ENCODE data around the gene ANKRD23. TPM values are rescaled to one million over a fixed set of nuclear protein-coding genes. Genes with fewer than 3 reads are reported as not detected.
A peak's percentile ranks its signal among the peaks of the same experiment; 100 is the strongest.

ANKRD23 gene
- total and polyA plus RNA-seq, 10 donors, result 2.4 to 19.8 (median 5.9) TPM

GRCh38 chr2:96853321-96853720 is 9.5 kb upstream of the ANKRD23 start:
- no peaks in the 10 kb centered on the region for H3K27me3 ChIP-seq (replicated peaks in 1 of 7)
- TF ChIP-seq POLR2AphosphoS5 (IDR thresholded peaks at IDR 0.05) (peak in 1 of 3 donors; percentile 34), CTCF (IDR thresholded peaks at IDR 0.05 in 8 of 11, conservative IDR thresholded peaks at IDR 0.05 in 3 of 11) (no peak), POLR2A (IDR thresholded peaks at IDR 0.05) (no peak)
- 95 to 98% (median 96%) methylated on average over 15 of the region's 15 CpGs for WGBS, 5 donors
- no peak overlapping the region for H3K27ac ChIP-seq
- peaks cover 10 to 42% (median 22%) of the 10 kb centered on the region in 6 donors for H3K4me1 ChIP-seq
- H3K9me3 ChIP-seq, result no peaks in the 10 kb centered on the region
- intact Hi-C loops (cut with DNase I; ENCODE audit: low total_unique reads), result no loop called here
- no peak for DNase-seq
- peaks cover 0 to 65% (median 54%) of the 10 kb centered on the region in 6 donors for H3K36me3 ChIP-seq
- no peak overlapping the region for H3K4me3 ChIP-seq

GRCh38 chr2:96852667-96853066 is 8.8 kb upstream of the ANKRD23 start:
- H3K4me3 ChIP-seq, result no peak overlapping the region
- H3K27me3 ChIP-seq (replicated peaks in 1 of 7), result no peaks in the 10 kb centered on the region
- WGBS, 5 donors, result 92 to 97% (median 94%) methylated on average over 6 of the region's 6 CpGs
- intact Hi-C loops (cut with DNase I; ENCODE audit: low total_unique reads), result no loop called here
- H3K27ac ChIP-seq, result no peak overlapping the region
- H3K36me3 ChIP-seq, result peaks cover 0 to 71% (median 60%) of the 10 kb centered on the region in 6 donors
- no peaks in the 10 kb centered on the region for H3K9me3 ChIP-seq
- H3K4me1 ChIP-seq, result peaks cover 10 to 46% (median 20%) of the 10 kb centered on the region in 6 donors
- DNase-seq, result no peak
- TF ChIP-seq POLR2AphosphoS5 (IDR thresholded peaks at IDR 0.05) (no peak), POLR2A (IDR thresholded peaks at IDR 0.05) (no peak)

GRCh38 chr2:96848264-96848663 is 4.4 kb upstream of the ANKRD23 start:
- Histone ChIP-seq H3K27ac (peak overlapping the region in 3 of 8 donors; percentile 1 to 22 (median 3)), H3K4me1 (peaks cover 0 to 16% (median 2%) of the 10 kb centered on the region in 6 donors), H3K36me3 (peaks cover 0 to 90% (median 64%) of the 10 kb centered on the region in 6 donors), H3K27me3 (replicated peaks in 1 of 7) (no peaks in the 10 kb centered on the region), H3K9me3 (no peaks in the 10 kb centered on the region), H3K4me3 (no peak overlapping the region)
- no peak for TF ChIP-seq POLR2A (IDR thresholded peaks at IDR 0.05)
- peak in 2 of 3 donors; percentile 7 to 33 for TF ChIP-seq POLR2AphosphoS5 (IDR thresholded peaks at IDR 0.05)
- no peak for TF ChIP-seq CTCF (IDR thresholded peaks at IDR 0.05 in 8 of 11, conservative IDR thresholded peaks at IDR 0.05 in 3 of 11)
- DNase-seq, result no peak
- intact Hi-C loops (cut with DNase I; ENCODE audit: low total_unique reads), result no loop called here
- WGBS, 5 donors, result 75 to 84% (median 82%) methylated on average over 4 to 9 of the region's 9 CpGs

- Histone ChIP-seq H3K36me3 (peaks cover 0 to 83% (median 58%) of the 10 kb centered on the region in 6 donors), H3K27ac (peak overlapping the region in 1 of 8 donors; percentile 3), H3K4me1 (peaks cover 0 to 16% (median 2%) of the 10 kb centered on the region in 6 donors), H3K4me3 (no peak overlapping the region), H3K9me3 (no peaks in the 10 kb centered on the region), H3K27me3 (replicated peaks in 1 of 7) (no peaks in the 10 kb centered on the region)
- intact Hi-C loops (cut with DNase I; ENCODE audit: low total_unique reads), result no loop called here
- DNase-seq, result no peak
- 78 to 86% (median 80%) methylated on average over 10 of the region's 10 CpGs for WGBS, 5 donors
- no peak for TF ChIP-seq CTCF (IDR thresholded peaks at IDR 0.05 in 8 of 11, conservative IDR thresholded peaks at IDR 0.05 in 3 of 11)
- TF ChIP-seq POLR2AphosphoS5 (IDR thresholded peaks at IDR 0.05), result peak in 1 of 3 donors; percentile 6
These were observed 3.8 kb upstream of the ANKRD23 start for GRCh38 chr2:96847586-96847985.
